Activated CD8-positive, alpha-beta T cell treated with anti-CD3 and anti-CD28 coated beads for 36 hours (primary cell): Measurements from ENCODE around the gene TMEM145. TPM values are rescaled to one million over a fixed set of nuclear protein-coding genes. Genes with fewer than 3 reads are reported as not detected.

Experiments
- ATAC-seq: fragments of 200-7000 bp; cut with Tn5 transposase; one replicate; pipeline ENCODE4 v1.10.0; 2021; ENCODE audit warnings: mild to moderate bottlenecking, moderate library complexity
- CTCF ChIA-PET: fragments of 350-600 bp; sonication (Branson Sonifier 250); formaldehyde crosslinking; loops from one replicate; lab custom pipeline; 2021; ENCODE audit warnings: antibody characterized with exemption; lab: Charles Lee
- POLR2A ChIA-PET: fragments of 350-600 bp; sonication (Branson Sonifier 250); formaldehyde crosslinking; loops from one replicate; lab custom pipeline; 2021; ENCODE audit warnings: antibody characterized with exemption; lab: Charles Lee
- DNase-seq: peaks from one replicate; pipeline ENCODE4 v3.0.0-alpha.2; 2020
- H3K27ac Mint-ChIP-seq: one replicate; pipeline ENCODE4 v1.8.0; 2021; ENCODE audit warnings: mild to moderate bottlenecking, mixed read lengths
- H3K27me3 Mint-ChIP-seq: one replicate; pipeline ENCODE4 v1.8.0; 2021; ENCODE audit warnings: mixed read lengths
- H3K36me3 Mint-ChIP-seq: one replicate; pipeline ENCODE4 v1.8.0; 2021; ENCODE audit warnings: low read depth, mixed read lengths
- H3K4me1 Mint-ChIP-seq: one replicate; pipeline ENCODE4 v1.8.0; 2021; ENCODE audit warnings: low read depth, mixed read lengths
- H3K4me3 Mint-ChIP-seq: one replicate; pipeline ENCODE4 v1.8.0; 2021; ENCODE audit warnings: mild to moderate bottlenecking, moderate library complexity, mixed read lengths
- H3K9me3 Mint-ChIP-seq: one replicate; pipeline ENCODE4 v1.8.0; 2021; ENCODE audit warnings: mixed read lengths
- CTCF ChIP-seq: fragments of 200-600 bp; IDR thresholded peaks from one replicate; pipeline ENCODE4 v1.8.0; 2022; ENCODE audit warnings: antibody characterized with exemption, mild to moderate bottlenecking
- intact Hi-C: fragments of 100-400 bp; cut with micrococcal nuclease; formaldehyde crosslinking; loops from one replicate; pipeline ENCODE4 v1.10.0; 2022
- total RNA-seq, 2 experiments: library from RNA; stranded (reverse); gene quantifications; one replicate each; pipeline ENCODE4 v1.2.3, GENCODE V29; 2021

TMEM145 gene
- total RNA-seq, 2 experiments from 2014 or later = 3.0 to 3.2 TPM

GRCh38 chr19:42268704-42269477 is 44.2 kb upstream of the TMEM145 start, which contains the start of gene CIC:
Gene CIC (plus strand): TSS chr19:42269252. CDS start chr19:42271784, 2,532 bp downstream.
- Mint-ChIP-seq H3K27me3 (no peaks in the 10 kb centered on the region), H3K9me3 (no peaks in the 10 kb centered on the region), H3K36me3 (peaks cover 13% of the 10 kb centered on the region), H3K27ac (peak within 1 kb of the TSS; percentile 99), H3K4me1 (peaks cover 26% of the 10 kb centered on the region), H3K4me3 (no peak within 1 kb of the TSS)
- TF ChIP-seq CTCF = no peak
- ATAC-seq (peak; percentile 80), DNase-seq (peak; percentile 99)
- ChIA-PET CTCF (interaction anchor here (2.2 kb wide), 1 partner anchor 11 kb away, joined by 36 read pairs; no protein-coding TSS in a partner anchor), POLR2A (interaction anchor here (0.8 to 4.3 kb wide), 5 partner anchors 13 to 27 kb away, joined by 3 to 31 read pairs (median 14); partner anchors contain the start of gene GSK3A)
- intact Hi-C loops = loop anchor here (2.0 kb wide), 1 partner anchor 14 kb away; the partner anchor contains the start of gene ERF

- H3K4me3 Mint-ChIP-seq = no peak overlapping the region
- DNase-seq (no peak), ATAC-seq (no peak)
- no peaks in the 10 kb centered on the region for H3K9me3 Mint-ChIP-seq
- H3K27ac Mint-ChIP-seq = peak overlapping the region; percentile 99
- H3K27me3 Mint-ChIP-seq = no peaks in the 10 kb centered on the region
- POLR2A ChIA-PET = interaction anchor here (1.1 to 4.3 kb wide), 7 partner anchors 7 to 27 kb away, joined by 3 to 31 read pairs (median 14); partner anchors contain the start of gene GSK3A
- peaks cover 31% of the 10 kb centered on the region for H3K4me1 Mint-ChIP-seq
- CTCF ChIA-PET = interaction anchor here (1.6 to 2.2 kb wide), 2 partner anchors 10 to 26 kb away, joined by 5 to 36 read pairs; no protein-coding TSS in a partner anchor
- H3K36me3 Mint-ChIP-seq = peaks cover 13% of the 10 kb centered on the region
- no peak for TF ChIP-seq CTCF
- intact Hi-C loops = loop anchor here (2.0 kb wide), 1 partner anchor 15 kb away; the partner anchor contains the start of gene ERF
These were observed 43.4 kb upstream of the TMEM145 start for GRCh38 chr19:42269478-42270345.

DNA sequence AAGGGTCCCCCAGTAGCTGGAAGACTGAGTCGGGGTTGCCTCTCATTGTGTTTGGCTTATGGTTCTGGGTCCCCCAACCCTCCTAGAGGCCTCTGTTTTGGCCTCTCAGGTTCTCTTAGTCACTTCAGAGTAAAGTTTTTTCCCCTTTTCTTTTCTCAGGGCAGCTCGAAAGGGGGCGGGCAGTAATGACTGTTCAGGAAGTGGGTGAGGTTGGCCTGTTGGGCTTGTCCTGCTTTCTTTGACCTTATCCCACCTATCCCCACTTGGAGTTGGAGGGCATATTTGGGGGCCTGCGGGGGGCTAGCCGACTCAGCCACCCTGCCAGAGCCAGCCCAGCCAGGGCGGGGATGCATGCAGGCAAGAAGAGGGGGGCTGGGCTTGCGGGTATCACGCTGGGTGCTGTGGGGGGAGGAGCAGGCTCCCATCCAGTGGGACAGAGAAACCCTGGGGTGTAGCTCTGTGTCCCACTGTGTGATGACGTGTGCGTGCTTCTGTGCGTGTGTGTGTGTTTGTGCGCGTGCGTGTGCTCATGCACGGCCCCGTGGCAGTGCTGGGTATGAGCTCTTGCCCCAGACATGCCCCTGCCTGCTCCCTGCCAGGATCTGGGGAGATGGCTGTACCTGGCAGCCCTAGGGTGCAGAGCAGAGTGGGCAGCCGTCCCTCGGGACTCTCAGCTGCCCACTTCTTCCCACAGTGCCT is 42.6 kb upstream of the TMEM145 start:
- Mint-ChIP-seq H3K4me1 (peaks cover 37% of the 10 kb centered on the region), H3K9me3 (no peaks in the 10 kb centered on the region), H3K36me3 (peaks cover 13% of the 10 kb centered on the region), H3K4me3 (no peak overlapping the region), H3K27ac (peak overlapping the region; percentile 99), H3K27me3 (no peaks in the 10 kb centered on the region)
- ChIA-PET POLR2A (interaction anchor here (1.1 to 4.3 kb wide), 9 partner anchors 8 to 28 kb away, joined by 3 to 31 read pairs (median 14); partner anchors contain the start of gene GSK3A), CTCF (interaction anchor here (1.0 to 2.2 kb wide), 3 partner anchors 9 to 27 kb away, joined by 3 to 36 read pairs (median 5); no protein-coding TSS in a partner anchor)
- DNase-seq = peak; percentile 87
- ATAC-seq = peak; percentile 8
- no peak for TF ChIP-seq CTCF
- intact Hi-C loops = no loop called here

- peak overlapping the region; percentile 99 for H3K27ac Mint-ChIP-seq
- H3K4me3 Mint-ChIP-seq = no peak overlapping the region
- peaks cover 40% of the 10 kb centered on the region for H3K4me1 Mint-ChIP-seq
- intact Hi-C loops = no loop called here
- POLR2A ChIA-PET = interaction anchor here (1.1 to 4.3 kb wide), 8 partner anchors 9 to 29 kb away, joined by 3 to 31 read pairs (median 14); partner anchors contain the start of gene GSK3A
- H3K27me3 Mint-ChIP-seq = no peaks in the 10 kb centered on the region
- H3K36me3 Mint-ChIP-seq = peaks cover 13% of the 10 kb centered on the region
- no peak for TF ChIP-seq CTCF
- ATAC-seq = no peak
- DNase-seq = no peak
- CTCF ChIA-PET = interaction anchor here (1.0 to 2.2 kb wide), 3 partner anchors 9 to 28 kb away, joined by 3 to 36 read pairs (median 5); no protein-coding TSS in a partner anchor
- no peaks in the 10 kb centered on the region for H3K9me3 Mint-ChIP-seq
These were observed 42.1 kb upstream of the TMEM145 start for GRCh38 chr19:42271045-42271419.
